B cell (primary cell): ENCODE data around the gene SLC6A1. TPM values are rescaled to one million over a fixed set of nuclear protein-coding genes. Genes with fewer than 3 reads are reported as not detected.

ENCODE experiments used
- ATAC-seq: fragments of 200-7000 bp; cut with Tn5 transposase; one replicate; pipeline ENCODE4 v1.10.0; 2021; ENCODE audit warnings: low read depth, mild to moderate bottlenecking, moderate number of reproducible peaks, moderate library complexity
- CTCF ChIA-PET: fragments of 350-600 bp; sonication (Branson Sonifier 250); formaldehyde crosslinking; loops from one replicate; lab custom pipeline; 2021; ENCODE audit warnings: antibody characterized with exemption, inconsistent platforms; lab: Charles Lee
- POLR2A ChIA-PET: fragments of 350-600 bp; sonication (Branson Sonifier 250); formaldehyde crosslinking; loops from one replicate; lab custom pipeline; 2021; ENCODE audit warnings: antibody characterized with exemption; lab: Charles Lee
- DNase-seq: peaks from one replicate; pipeline ENCODE4 v3.0.0; 2013
- H2AFZ ChIP-seq: 2 replicates; pipeline ENCODE4 v1.6.1; 2012; ENCODE audit warnings: mild to moderate bottlenecking, low read depth, low read length; ENCODE audit not compliant: insufficient read depth, poor library complexity, severe bottlenecking
- H3K27ac ChIP-seq, 2 donors: 1 replicate in 1 of 2; 2 replicates in 1 of 2; pipeline ENCODE4 v1.5.1; 2012 to 2013; ENCODE audit warnings: low read length in 2 of 2, mild to moderate bottlenecking in 2 of 2, moderate library complexity in 1 of 2
- H3K27me3 ChIP-seq, 4 experiments: fragments of 200-600 bp in 1 of 4; sonication (generic) in 1 of 4; replicated peaks in 1 of 4; 1 replicate in 2 of 4; 2 replicates in 2 of 4; pipeline versions ENCODE4 v1.6.1 to v1.7.0; 2013 to 2016; ENCODE audit warnings: low read length in 3 of 4, mild to moderate bottlenecking in 2 of 4, mixed read lengths in 1 of 4, moderate library complexity in 1 of 4; ENCODE audit not compliant: insufficient read depth in 4 of 4, control insufficient read depth in 3 of 4; ENCODE audit errors: control extremely low read depth in 1 of 4
- H3K36me3 ChIP-seq, 2 experiments: replicated peaks in 1 of 2; 1 replicate in 1 of 2; 2 replicates in 1 of 2; pipeline versions ENCODE4 v1.6.1 to v1.7.1; 2013; ENCODE audit warnings: low read length in 1 of 2; ENCODE audit not compliant: insufficient read depth in 2 of 2, control insufficient read depth in 1 of 2; ENCODE audit errors: control extremely low read depth in 1 of 2, extremely low read depth in 1 of 2
- H3K4me1 ChIP-seq, 2 donors: fragments of 200-600 bp in 1 of 2; sonication (generic) in 1 of 2; 1 replicate in 1 of 2; 2 replicates in 1 of 2; pipeline versions ENCODE4 v1.5.1 to v1.6.1; 2013 to 2017; ENCODE audit warnings: low read length in 2 of 2; ENCODE audit not compliant: control insufficient read depth in 2 of 2, insufficient read depth in 2 of 2
- H3K4me2 ChIP-seq: replicated peaks from 2 replicates; pipeline ENCODE3; 2012; ENCODE audit warnings: mild to moderate bottlenecking, low read depth, low read length; ENCODE audit not compliant: poor library complexity, severe bottlenecking
- H3K4me3 ChIP-seq, 5 experiments: fragments of 200-600 bp in 1 of 5; sonication (generic) in 1 of 5; 1 replicate in 3 of 5; 2 replicates in 2 of 5; pipeline versions ENCODE4 v1.5.1 to v1.7.0; 2011 to 2016; ENCODE audit warnings: low read length in 4 of 5, mild to moderate bottlenecking in 4 of 5, low read depth in 2 of 5, control low read depth in 1 of 5, moderate library complexity in 1 of 5; ENCODE audit not compliant: insufficient read depth in 1 of 5; ENCODE audit errors: control extremely low read depth in 1 of 5, extremely low read depth in 1 of 5
- H3K79me2 ChIP-seq: fragments of 200-600 bp; sonication (generic); one replicate; pipeline ENCODE4 v1.6.0; 2016; ENCODE audit warnings: low read length; ENCODE audit not compliant: control insufficient read depth, insufficient read depth
- H3K9ac ChIP-seq: fragments of 200-600 bp; sonication (generic); 2 replicates; pipeline ENCODE4 v1.6.1; 2017; ENCODE audit warnings: mild to moderate bottlenecking, low read length, moderate library complexity
- H3K9me3 ChIP-seq, 3 donors: one replicate each; pipeline versions ENCODE4 v1.6.1 to v1.7.1; 2013; ENCODE audit warnings: low read length in 2 of 3; ENCODE audit not compliant: control insufficient read depth in 2 of 3, insufficient read depth in 1 of 3; ENCODE audit errors: control extremely low read depth in 1 of 3
- H4K20me1 ChIP-seq: 2 replicates; pipeline ENCODE4 v1.6.0; 2012; ENCODE audit warnings: mild to moderate bottlenecking, low read length; ENCODE audit not compliant: insufficient read depth, control insufficient read depth, poor library complexity, severe bottlenecking
- H3K27ac Mint-ChIP-seq: one replicate; pipeline ENCODE4 v1.8.0; 2021; ENCODE audit warnings: mixed read lengths
- H3K27me3 Mint-ChIP-seq: one replicate; pipeline ENCODE4 v1.8.0; 2021; ENCODE audit warnings: mixed read lengths
- H3K4me1 Mint-ChIP-seq: one replicate; pipeline ENCODE4 v1.8.0; 2021; ENCODE audit warnings: mixed read lengths
- H3K4me3 Mint-ChIP-seq: one replicate; pipeline ENCODE4 v1.8.0; 2021; ENCODE audit warnings: mixed read lengths
- H3K9me3 Mint-ChIP-seq: one replicate; pipeline ENCODE4 v1.8.0; 2022; ENCODE audit warnings: mixed read lengths; ENCODE audit not compliant: insufficient read depth
- CTCF ChIP-seq: fragments of 200-600 bp; IDR thresholded peaks from one replicate; pipeline ENCODE4 v1.8.0; 2022; ENCODE audit warnings: antibody characterized with exemption, mild to moderate bottlenecking
- EZH2 ChIP-seq: IDR thresholded peaks from 2 replicates; pipeline ENCODE4 v1.6.1; 2012; ENCODE audit warnings: borderline replicate concordance, low read depth, mild to moderate bottlenecking, moderate library complexity, low read length; ENCODE audit not compliant: insufficient read depth, poor library complexity, severe bottlenecking
- WGBS: methylation state at CpG from one replicate; pipeline ENCODE4 v1.1.5; 2013; ENCODE audit warnings: missing lambda C conversion rate; ENCODE audit not compliant: insufficient coverage; 5-methylcytosine and 5-hydroxymethylcytosine counted together
- intact Hi-C: fragments of 100-400 bp; cut with micrococcal nuclease; formaldehyde crosslinking; loops from one replicate; pipeline ENCODE4 v1.10.0; 2022
- polyA plus RNA-seq: library from polyadenylated mRNA; depleted of rRNA; stranded (reverse); fragments of >200 nt; gene quantifications from 2 replicates; pipeline ENCODE4 v1.2.3, GENCODE V29; 2012
- total RNA-seq, 2 donors: library from RNA; stranded (reverse); fragments of 120-200 nt in 1 of 2; gene quantifications; 1 replicate in 1 of 2; 2 replicates in 1 of 2; pipeline versions ENCODE4 v1.2.3 to v1.2.4, GENCODE V29; 2013 to 2022

SLC6A1 gene
- total and polyA plus RNA-seq, 2 donors (not counting 1 experiment from before 2014, with no cell fraction given): not detected

DNA sequence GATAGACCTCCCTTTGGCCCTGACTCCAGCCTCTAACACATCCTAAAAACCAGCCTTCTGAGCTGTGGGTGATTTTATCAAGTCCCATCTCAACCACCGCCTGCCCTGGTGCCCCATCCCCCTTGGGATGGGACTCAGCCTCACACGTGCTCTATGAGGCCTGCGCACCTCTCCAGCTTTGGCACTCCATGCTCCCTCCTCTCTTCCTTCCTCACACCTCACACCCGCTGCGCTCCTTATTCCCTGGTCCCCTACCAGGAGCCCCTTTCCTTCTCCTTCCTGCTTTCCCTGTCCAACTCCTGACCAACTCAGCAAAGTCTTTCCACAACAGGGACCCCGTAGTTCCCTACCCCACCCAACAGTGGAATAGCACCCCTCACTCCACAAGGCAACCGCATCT is 18.4 kb upstream of the SLC6A1 start:
- no peak overlapping the region for H2AFZ ChIP-seq
- no peaks in the 10 kb centered on the region for H3K4me1 Mint-ChIP-seq
- peaks cover 0 to 8% (median 0%) of the 10 kb centered on the region in 4 experiments for H3K27me3 ChIP-seq
- ChIA-PET POLR2A (no interaction called here), CTCF (no interaction called here)
- intact Hi-C loops: no loop called here
- peaks cover 0 to 6% (median 0%) of the 10 kb centered on the region in 3 donors for H3K9me3 ChIP-seq
- peaks cover 30% of the 10 kb centered on the region for H3K27me3 Mint-ChIP-seq
- no peaks in the 10 kb centered on the region for H3K36me3 ChIP-seq
- H3K4me1 ChIP-seq: no peaks in the 10 kb centered on the region
- no peak overlapping the region for H3K27ac ChIP-seq
- ATAC-seq: no peak
- no peaks in the 10 kb centered on the region for H3K9me3 Mint-ChIP-seq
- H3K4me3 Mint-ChIP-seq: no peak overlapping the region
- no peak overlapping the region for H3K9ac ChIP-seq
- 82% methylated on average over 6 of the region's 7 CpGs for WGBS
- DNase-seq: no peak
- H3K4me3 ChIP-seq: no peak overlapping the region
- TF ChIP-seq CTCF (no peak), EZH2 (no peak)
- no peak overlapping the region for H3K27ac Mint-ChIP-seq
- H3K79me2 ChIP-seq: no peaks in the 10 kb centered on the region
- H3K4me2 ChIP-seq: no peak overlapping the region
- H4K20me1 ChIP-seq: no peaks in the 10 kb centered on the region

DNA sequence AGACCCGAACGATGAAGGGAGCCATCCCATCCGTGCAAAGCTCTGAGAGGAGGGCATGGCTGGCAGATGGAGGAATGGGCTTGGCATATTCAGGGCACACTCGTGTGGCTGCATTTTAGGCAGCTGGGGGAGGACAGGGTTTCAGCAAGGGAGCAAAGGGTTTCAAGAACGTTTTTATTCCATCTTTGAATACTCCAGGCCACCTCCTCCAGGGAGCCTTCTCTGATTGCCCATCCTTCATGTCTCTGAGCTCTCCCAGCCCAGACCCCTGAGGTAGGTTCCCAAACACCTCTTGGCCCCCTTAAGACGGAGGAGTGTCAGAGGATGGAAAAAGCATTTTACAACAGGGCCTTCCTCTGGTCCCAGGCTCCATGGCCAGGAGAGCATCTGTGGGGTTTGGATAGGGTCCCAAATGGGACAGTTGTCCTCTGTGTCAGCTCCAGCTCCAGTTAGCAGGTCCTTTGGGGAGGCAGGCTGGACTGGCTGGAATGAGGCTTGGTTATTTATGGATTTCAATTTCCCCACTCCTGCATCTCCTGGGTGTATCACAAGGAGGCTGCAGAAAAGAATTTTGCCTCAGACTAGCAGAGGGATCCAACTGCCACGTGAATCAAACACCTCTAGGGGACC is 17.7 kb upstream of the SLC6A1 start:
- no peak overlapping the region for H3K4me3 ChIP-seq
- ATAC-seq (no peak), DNase-seq (no peak)
- no peak for TF ChIP-seq CTCF
- no peak for TF ChIP-seq EZH2
- Mint-ChIP-seq H3K4me3 (no peak overlapping the region), H3K27ac (no peak overlapping the region), H3K4me1 (no peaks in the 10 kb centered on the region), H3K9me3 (no peaks in the 10 kb centered on the region), H3K27me3 (peaks cover 27% of the 10 kb centered on the region)
- no peak overlapping the region for H3K27ac ChIP-seq
- H3K27me3 ChIP-seq: peaks cover 0 to 8% (median 0%) of the 10 kb centered on the region in 4 experiments
- no peak overlapping the region for H3K4me2 ChIP-seq
- no peak overlapping the region for H2AFZ ChIP-seq
- no peak overlapping the region for H3K9ac ChIP-seq
- CTCF ChIA-PET: no interaction called here
- H3K36me3 ChIP-seq: no peaks in the 10 kb centered on the region
- POLR2A ChIA-PET: no interaction called here
- intact Hi-C loops: no loop called here
- H3K4me1 ChIP-seq: no peaks in the 10 kb centered on the region
- WGBS: 84% methylated on average over 5 of the region's 7 CpGs
- no peaks in the 10 kb centered on the region for H3K79me2 ChIP-seq
- peaks cover 0 to 6% (median 0%) of the 10 kb centered on the region in 3 donors for H3K9me3 ChIP-seq
- H4K20me1 ChIP-seq: no peaks in the 10 kb centered on the region
